Kidney (tissue), 14 donors: ENCODE measurements around the gene JCHAIN. TPM values are rescaled to one million over a fixed set of nuclear protein-coding genes. Genes with fewer than 3 reads are reported as not detected.
"Not testable (repeated sequence)": the region's sequence is repeated elsewhere in the genome, so short reads cannot be mapped to it uniquely, and the experiment has no call there.

ENCODE experiments used
- DNase-seq, 5 donors: peaks; one replicate each; pipeline ENCODE4 v3.0.0-alpha.2; 2013 to 2020
- FAIRE-seq: peaks from 2 replicates; lab custom pipeline; 2012; peaks lifted over from hg19 to GRCh38; lab: Jason Lieb, UNC
- H3K27ac ChIP-seq, 2 donors: one replicate each; pipeline ENCODE4 v1.7.0; 2013; ENCODE audit warnings: low read depth in 2 of 2, low read length in 2 of 2, inconsistent platforms in 1 of 2
- H3K27me3 ChIP-seq: one replicate; pipeline ENCODE4 v1.7.1; 2013; ENCODE audit warnings: low read length, inconsistent platforms; ENCODE audit not compliant: control insufficient read depth, insufficient read depth
- H3K36me3 ChIP-seq, 3 donors: one replicate each; pipeline versions ENCODE4 v1.7.0 to v1.7.1; 2013; ENCODE audit warnings: low read length in 3 of 3, control low read depth in 1 of 3, inconsistent platforms in 1 of 3; ENCODE audit not compliant: insufficient read depth in 3 of 3, control insufficient read depth in 2 of 3
- H3K4me1 ChIP-seq, 3 donors: one replicate each; pipeline versions ENCODE4 v1.7.0 to v1.7.1; 2013; ENCODE audit warnings: low read length in 3 of 3, inconsistent platforms in 1 of 3, low read depth in 1 of 3; ENCODE audit not compliant: control insufficient read depth in 2 of 3, insufficient read depth in 2 of 3
- H3K4me3 ChIP-seq, 3 donors: one replicate each; pipeline versions ENCODE4 v1.7.0 to v1.8.1; 2013; ENCODE audit warnings: low read length in 3 of 3, control low read depth in 1 of 3, inconsistent platforms in 1 of 3
- H3K9ac ChIP-seq, 3 donors: one replicate each; pipeline versions ENCODE4 v1.7.0 to v1.7.1; 2013; ENCODE audit warnings: low read length in 3 of 3, control low read depth in 1 of 3, inconsistent platforms in 1 of 3
- H3K9me3 ChIP-seq, 3 donors: one replicate each; pipeline versions ENCODE4 v1.7.0 to v1.7.1; 2013; ENCODE audit warnings: low read length in 3 of 3, control low read depth in 1 of 3, inconsistent platforms in 1 of 3; ENCODE audit not compliant: control insufficient read depth in 2 of 3, insufficient read depth in 1 of 3
- CTCF ChIP-seq: IDR thresholded peaks from 3 replicates; pipeline ENCODE4 v1.5.1; 2012; ENCODE audit warnings: mild to moderate bottlenecking, moderate library complexity, borderline replicate concordance; ENCODE audit not compliant: insufficient read depth; ENCODE audit errors: extremely low read depth
- intact Hi-C: fragments of 100-400 bp; cut with DNase I; formaldehyde crosslinking; loops from one replicate; pipeline ENCODE4 v1.11.1; 2022
- polyA plus RNA-seq: library from polyadenylated mRNA; stranded (reverse); fragments of 350-450 nt; fragmentation: Illumina TruSeq; extraction: RNeasy Lipid Tissue Mini Kit (QIAGEN cat#74804); gene quantifications from one replicate; pipeline ENCODE4 v1.2.3, GENCODE V29; 2014; ENCODE audit warnings: low read depth, low replicate concordance; ENCODE audit not compliant: insufficient read depth
- total RNA-seq: library from RNA; stranded (reverse); fragmentation: NEBNext Ultra II Directional; extraction: Animal tissue kit (Norgen Biotek cat#: 25700); gene quantifications from one replicate; pipeline ENCODE4 v1.2.1, GENCODE V29; 2021
- donor health status: control.
- donor health status: control.
- donor health status: control.
- donor health status: control.
- donor health status: control.
- donor health status: DM: yes; HTN: yes; CAD: no.
- donor health status: Normal renal cell carcinoma (clear cell type).

Gene JCHAIN
- total and polyA plus RNA-seq, 2 donors from 2014 or later = 5.1 to 355 TPM

- peak; percentile 52 for TF ChIP-seq CTCF
- Histone ChIP-seq H3K9me3 (no peaks in the 10 kb centered on the region), H3K27ac (no peak overlapping the region), H3K4me1 (no peaks in the 10 kb centered on the region), H3K4me3 (no peak overlapping the region), H3K36me3 (no peaks in the 10 kb centered on the region), H3K9ac (no peak overlapping the region), H3K27me3 (no peaks in the 10 kb centered on the region)
- FAIRE-seq (peak; percentile 59), DNase-seq (peak in 3 of 5 donors; percentile 10 to 51 (median 34))
- intact Hi-C loops = loop anchor here (10.0 kb wide), 1 partner anchor 363 kb away; no protein-coding TSS in a partner anchor
These were observed 14.3 kb downstream of the JCHAIN start for GRCh38 chr4:70651864-70652506.

GRCh38 chr4:70650741-70651140 lies 15.6 kb downstream of the JCHAIN start:
- intact Hi-C loops = loop anchor here (10.0 kb wide), 1 partner anchor 364 kb away; no protein-coding TSS in a partner anchor
- not testable (repeated sequence) for H3K4me3 ChIP-seq, H3K27me3 ChIP-seq, H3K4me1 ChIP-seq, DNase-seq, FAIRE-seq, H3K36me3 ChIP-seq, H3K27ac ChIP-seq, H3K9me3 ChIP-seq, H3K9ac ChIP-seq

- H3K27me3 ChIP-seq = no peaks in the 10 kb centered on the region
- no peak overlapping the region for H3K4me3 ChIP-seq
- DNase-seq (no peak), FAIRE-seq (no peak)
- intact Hi-C loops = no loop called here
- H3K36me3 ChIP-seq = peaks cover 0 to 4% (median 0%) of the 10 kb centered on the region in 3 donors
- no peak overlapping the region for H3K9ac ChIP-seq
- H3K9me3 ChIP-seq = peaks cover 0 to 3% (median 0%) of the 10 kb centered on the region in 3 donors
- peaks cover 0 to 5% (median 0%) of the 10 kb centered on the region in 3 donors for H3K4me1 ChIP-seq
- no peak for TF ChIP-seq CTCF
- no peak overlapping the region for H3K27ac ChIP-seq
These were observed 26.1 kb downstream of the JCHAIN start for GRCh38 chr4:70640192-70640591.

GRCh38 chr4:70637239-70637913 lies 28.9 kb downstream of the JCHAIN start:
- Histone ChIP-seq H3K27ac (peak overlapping the region; percentile 54 to 73), H3K36me3 (peaks cover 0 to 4% (median 0%) of the 10 kb centered on the region in 3 donors), H3K4me3 (peak overlapping the region in 2 of 3 donors; percentile 68 to 74), H3K9me3 (no peaks in the 10 kb centered on the region), H3K27me3 (no peaks in the 10 kb centered on the region), H3K4me1 (peaks cover 0 to 5% (median 0%) of the 10 kb centered on the region in 3 donors), H3K9ac (peak overlapping the region in 1 of 3 donors; percentile 80)
- peak; percentile 17 for FAIRE-seq
- intact Hi-C loops = no loop called here
- peak in 2 of 5 donors; percentile 67 to 85 for DNase-seq
- no peak for TF ChIP-seq CTCF
